Hepatocyte (in vitro differentiated cells): ENCODE data around the gene CDH4. TPM values are rescaled to one million over a fixed set of nuclear protein-coding genes. Genes with fewer than 3 reads are reported as not detected.

Experiments used
- DNase-seq: peaks from one replicate; pipeline ENCODE4 v3.0.0-alpha.2; 2016; ENCODE audit warnings: low spot score
- H2AFZ ChIP-seq: fragments of 200-600 bp; sonication (generic); 2 replicates; pipeline ENCODE4 v1.6.0; 2016; ENCODE audit warnings: antibody characterized with exemption, mild to moderate bottlenecking
- H3K27ac ChIP-seq: fragments of 200-600 bp; sonication (generic); 2 replicates; pipeline ENCODE4 v1.5.1; 2016; ENCODE audit warnings: mild to moderate bottlenecking
- H3K27me3 ChIP-seq: fragments of 200-600 bp; sonication (generic); 2 replicates; pipeline ENCODE4 v1.6.1; 2016
- H3K36me3 ChIP-seq: fragments of 200-600 bp; sonication (generic); replicated peaks from 2 replicates; pipeline ENCODE4 v1.5.1; 2016; ENCODE audit warnings: low read depth; ENCODE audit not compliant: insufficient read depth
- H3K4me1 ChIP-seq: fragments of 200-600 bp; sonication (generic); 2 replicates; pipeline ENCODE4 v1.5.1; 2016; ENCODE audit warnings: mild to moderate bottlenecking, moderate library complexity; ENCODE audit not compliant: insufficient read depth
- H3K4me2 ChIP-seq: fragments of 200-600 bp; sonication (generic); 2 replicates; pipeline ENCODE4 v1.6.0; 2016
- H3K4me3 ChIP-seq: fragments of 200-600 bp; sonication (generic); 2 replicates; pipeline ENCODE4 v1.5.1; 2016; ENCODE audit warnings: mild to moderate bottlenecking
- H3K79me2 ChIP-seq: fragments of 200-600 bp; sonication (generic); 2 replicates; pipeline ENCODE4 v1.6.0; 2017; ENCODE audit warnings: mild to moderate bottlenecking
- H3K9me2 ChIP-seq: fragments of 200-600 bp; sonication (generic); replicated peaks from 2 replicates; pipeline ENCODE4 v1.6.0; 2017; ENCODE audit warnings: mild to moderate bottlenecking; ENCODE audit not compliant: insufficient read depth
- H3K9me3 ChIP-seq: fragments of 200-600 bp; sonication (generic); 2 replicates; pipeline ENCODE4 v1.5.1; 2016; ENCODE audit warnings: low read depth, mild to moderate bottlenecking
- H4K20me1 ChIP-seq: fragments of 200-600 bp; sonication (generic); 2 replicates; pipeline ENCODE4 v1.6.0; 2016; ENCODE audit warnings: mild to moderate bottlenecking; ENCODE audit not compliant: insufficient read depth, poor library complexity, severe bottlenecking
- CTCF ChIP-seq: fragments of 200-600 bp; sonication (generic); IDR thresholded peaks from 2 replicates; pipeline ENCODE4 v1.5.1; 2016; ENCODE audit warnings: antibody characterized with exemption, mild to moderate bottlenecking; ENCODE audit not compliant: poor library complexity
- EZH2 ChIP-seq: fragments of 200-600 bp; sonication (generic); IDR thresholded peaks from 2 replicates; pipeline ENCODE4 v1.6.1; 2016; ENCODE audit warnings: antibody characterized with exemption, mild to moderate bottlenecking, borderline replicate concordance
- EZH2phosphoT487 ChIP-seq: fragments of 200-600 bp; sonication (generic); IDR thresholded peaks from one replicate; pipeline ENCODE4 v1.6.1; 2018; ENCODE audit warnings: antibody characterized with exemption, mild to moderate bottlenecking, low read depth, moderate library complexity; ENCODE audit not compliant: unreplicated experiment, severe bottlenecking
- WGBS: methylation state at CpG from one replicate; pipeline ENCODE4 v1.1.6; 2016; ENCODE audit warnings: low lambda C conversion rate; ENCODE audit errors: missing lambda C conversion rate; 5-methylcytosine and 5-hydroxymethylcytosine counted together
- polyA plus RNA-seq: library from polyadenylated mRNA; unstranded; fragments of >200 nt; fragmentation: Nextera tagmentation; extraction: Ambion mirVana; gene quantifications from 2 replicates; pipeline ENCODE4 v1.2.1, GENCODE V29; 2016
- total RNA-seq: library from RNA; depleted of rRNA; stranded (reverse); fragments of >200 nt; gene quantifications from 2 replicates; pipeline ENCODE4 v1.2.3, GENCODE V29; 2014

Gene CDH4
- total and polyA plus RNA-seq, 2 experiments from 2014 or later, result 0.53 to 0.73 TPM

- Histone ChIP-seq H3K9me3 (no peaks in the 10 kb centered on the region), H3K4me3 (no peak overlapping the region), H3K4me2 (no peak overlapping the region), H3K27ac (no peak overlapping the region), H3K4me1 (peaks cover 12% of the 10 kb centered on the region), H3K36me3 (no peaks in the 10 kb centered on the region), H3K27me3 (peaks cover 5% of the 10 kb centered on the region), H3K79me2 (no peaks in the 10 kb centered on the region), H3K9me2 (no peaks in the 10 kb centered on the region), H2AFZ (no peak overlapping the region), H4K20me1 (no peaks in the 10 kb centered on the region)
- no peak for DNase-seq
- 88% methylated on average over 13 of the region's 13 CpGs for WGBS
- TF ChIP-seq CTCF, result no peak
Measured at GRCh38 chr20:61688411-61688810, 436.4 kb downstream of the CDH4 start.

GRCh38 chr20:61690150-61690549 lies 438.1 kb downstream of the CDH4 start:
- Histone ChIP-seq H3K79me2 (no peaks in the 10 kb centered on the region), H2AFZ (no peak overlapping the region), H3K36me3 (no peaks in the 10 kb centered on the region), H3K4me2 (no peak overlapping the region), H4K20me1 (no peaks in the 10 kb centered on the region), H3K9me2 (no peaks in the 10 kb centered on the region), H3K9me3 (no peaks in the 10 kb centered on the region), H3K27ac (no peak overlapping the region), H3K27me3 (peaks cover 5% of the 10 kb centered on the region), H3K4me3 (no peak overlapping the region), H3K4me1 (no peaks in the 10 kb centered on the region)
- no peak for DNase-seq
- WGBS, result 90% methylated on average over 7 of the region's 7 CpGs
- no peak for TF ChIP-seq EZH2phosphoT487
- no peak for TF ChIP-seq EZH2
- no peak for TF ChIP-seq CTCF

- no peaks in the 10 kb centered on the region for H3K36me3 ChIP-seq
Measured at GRCh38 chr20:61690993-61691838, 439.2 kb downstream of the CDH4 start.

More at GRCh38 chr20:61690993-61691838, 439.2 kb downstream of the CDH4 start:
- 78% methylated on average over 16 of the region's 16 CpGs for WGBS
- H3K9me2 ChIP-seq, result no peaks in the 10 kb centered on the region
- no peak overlapping the region for H3K4me2 ChIP-seq
- H3K27ac ChIP-seq, result no peak overlapping the region
- H3K4me1 ChIP-seq, result no peaks in the 10 kb centered on the region
- no peak for TF ChIP-seq CTCF
- TF ChIP-seq EZH2phosphoT487, result no peak
- TF ChIP-seq EZH2, result no peak
- H3K79me2 ChIP-seq, result no peaks in the 10 kb centered on the region
- no peaks in the 10 kb centered on the region for H3K9me3 ChIP-seq
- peaks cover 5% of the 10 kb centered on the region for H3K27me3 ChIP-seq
- no peaks in the 10 kb centered on the region for H4K20me1 ChIP-seq
- DNase-seq, result no peak
- H3K4me3 ChIP-seq, result no peak overlapping the region
- H2AFZ ChIP-seq, result no peak overlapping the region
